HG03108 (cell line): Measurements from ENCODE around the gene ZBTB11.
A peak's percentile ranks its signal among the peaks of the same experiment; 100 is the strongest.
"Not testable (repeated sequence)": the region's sequence is repeated elsewhere in the genome, so short reads cannot be mapped to it uniquely, and the experiment has no call there.

Source experiments
- ATAC-seq: cut with Tn5 transposase; IDR thresholded peaks from one replicate; pipeline ENCODE4 v1.9.1; 2021; ENCODE audit warnings: moderate library complexity; ENCODE audit not compliant: unreplicated experiment

The ZBTB11 gene

GRCh38 chr3:101676765-101677435 is at the start of gene ZBTB11:
ZBTB11 (minus strand) TSS chr3:101677132; CDS start chr3:101676914, 218 bp downstream.
- ATAC-seq = peak; percentile 66

GRCh38 chr3:101725890-101726275 is 49.0 kb upstream of the ZBTB11 start:
- no peak for ATAC-seq

- peak; percentile 3 for ATAC-seq
These were observed 48.4 kb upstream of the ZBTB11 start for GRCh38 chr3:101725194-101725889.

- ATAC-seq = peak; percentile 92
These were observed 47.6 kb upstream of the ZBTB11 start, which contains the start of gene CEP97 for GRCh38 chr3:101724329-101725193. CEP97 (plus strand) TSS chr3:101724614; CDS start chr3:101724677, 63 bp downstream.

- peak; percentile 45 for ATAC-seq
These were observed 45.7 kb upstream of the ZBTB11 start for GRCh38 chr3:101722394-101723173.

GRCh38 chr3:101720851-101721840 is 44.2 kb upstream of the ZBTB11 start:
- ATAC-seq = no peak

- no peak for ATAC-seq
These were observed 42.8 kb upstream of the ZBTB11 start for GRCh38 chr3:101719604-101720185.

- ATAC-seq = no peak
These were observed 41.5 kb upstream of the ZBTB11 start for GRCh38 chr3:101718455-101718854.

- no peak for ATAC-seq
These were observed 32.2 kb upstream of the ZBTB11 start for GRCh38 chr3:101709126-101709525.

GRCh38 chr3:101704639-101705038 is 27.7 kb upstream of the ZBTB11 start:
- not testable (repeated sequence) for ATAC-seq

- no peak for ATAC-seq
These were observed 26.2 kb upstream of the ZBTB11 start for GRCh38 chr3:101703169-101703568.

GRCh38 chr3:101702726-101703125 is 25.8 kb upstream of the ZBTB11 start:
- ATAC-seq = no peak

GRCh38 chr3:101701696-101702634 is 25.0 kb upstream of the ZBTB11 start:
- ATAC-seq = no peak

- no peak for ATAC-seq
These were observed 18.9 kb upstream of the ZBTB11 start for GRCh38 chr3:101695779-101696372.

GRCh38 chr3:101694836-101695235 is 17.9 kb upstream of the ZBTB11 start:
- not testable (repeated sequence) for ATAC-seq

- ATAC-seq = peak; percentile 70
These were observed 16.6 kb upstream of the ZBTB11 start for GRCh38 chr3:101693540-101693939.
